ENCODE data around the gene DIS3L.
A peak's percentile ranks its signal among the peaks of the same experiment; 100 is the strongest.
"Not testable (repeated sequence)": the region's sequence is repeated elsewhere in the genome, so short reads cannot be mapped to it uniquely, and the experiment has no call there.

The DIS3L gene

GRCh38 chr15:66278056-66278455 lies 15.3 kb upstream of the DIS3L start:
- DNase-seq (ENCODE audit: low spot score), result no peak

- no peak for DNase-seq (ENCODE audit: low spot score)
Observed at GRCh38 chr15:66278671-66279070, 14.7 kb upstream of the DIS3L start.

GRCh38 chr15:66284271-66284670 lies 9.1 kb upstream of the DIS3L start:
- DNase-seq (ENCODE audit: low spot score), result no peak

- DNase-seq (ENCODE audit: low spot score), result no peak
Observed at GRCh38 chr15:66285533-66286280, 7.7 kb upstream of the DIS3L start.

- peak; percentile 35 for DNase-seq (ENCODE audit: low spot score)
Observed at GRCh38 chr15:66287461-66288057, 5.8 kb upstream of the DIS3L start.

- DNase-seq (ENCODE audit: low spot score), result peak; percentile 28
Observed at GRCh38 chr15:66288093-66288492, 5.3 kb upstream of the DIS3L start.

- no peak for DNase-seq (ENCODE audit: low spot score)
Observed at GRCh38 chr15:66288551-66289185, 4.7 kb upstream of the DIS3L start.

- no peak for DNase-seq (ENCODE audit: low spot score)
Observed at GRCh38 chr15:66290007-66290406, 3.4 kb upstream of the DIS3L start.

GRCh38 chr15:66290518-66290917 lies 2.9 kb upstream of the DIS3L start:
- DNase-seq (ENCODE audit: low spot score), result no peak

- DNase-seq (ENCODE audit: low spot score), result no peak
Observed at GRCh38 chr15:66291816-66292570, 1.4 kb upstream of the DIS3L start.

GRCh38 chr15:66292571-66293418 lies 573 bp upstream of the DIS3L start:
- no peak for DNase-seq (ENCODE audit: low spot score)

- DNase-seq (ENCODE audit: low spot score), result peak; percentile 47
Observed at GRCh38 chr15:66294157-66294931, 976 bp downstream of the DIS3L start.

GRCh38 chr15:66294932-66295235 lies 1.5 kb downstream of the DIS3L start:
- DNase-seq (ENCODE audit: low spot score), result no peak

GRCh38 chr15:66296186-66296585 lies 2.8 kb downstream of the DIS3L start:
- DNase-seq (ENCODE audit: low spot score), result no peak

GRCh38 chr15:66298803-66299251 lies 5.5 kb downstream of the DIS3L start:
- no peak for DNase-seq (ENCODE audit: low spot score)

- DNase-seq (ENCODE audit: low spot score), result no peak
Observed at GRCh38 chr15:66302489-66303278, 9.3 kb downstream of the DIS3L start.

- not testable (repeated sequence) for DNase-seq (ENCODE audit: low spot score)
Observed at GRCh38 chr15:66304425-66304824, 11.1 kb downstream of the DIS3L start.

GRCh38 chr15:66306381-66306780 lies 13.0 kb downstream of the DIS3L start:
- no peak for DNase-seq (ENCODE audit: low spot score)

GRCh38 chr15:66308531-66308930 lies 15.2 kb downstream of the DIS3L start:
- DNase-seq (ENCODE audit: low spot score), result no peak

GRCh38 chr15:66309828-66310227 lies 16.5 kb downstream of the DIS3L start:
- no peak for DNase-seq (ENCODE audit: low spot score)

Measured in HuH-7 (cell line).